GM21390 (cell line): ENCODE results near the gene NAV3.

ENCODE experiments used
- ATAC-seq: cut with Tn5 transposase; IDR thresholded peaks from one replicate; pipeline ENCODE4 v1.9.1; 2021; ENCODE audit not compliant: unreplicated experiment

NAV3 gene

GRCh38 chr12:77924703-77925102 is 94.0 kb downstream of the NAV3 start:
- no peak for ATAC-seq

- peak; percentile 100 for ATAC-seq
Observed at GRCh38 chr12:77925536-77926108, 94.9 kb downstream of the NAV3 start.

DNA sequence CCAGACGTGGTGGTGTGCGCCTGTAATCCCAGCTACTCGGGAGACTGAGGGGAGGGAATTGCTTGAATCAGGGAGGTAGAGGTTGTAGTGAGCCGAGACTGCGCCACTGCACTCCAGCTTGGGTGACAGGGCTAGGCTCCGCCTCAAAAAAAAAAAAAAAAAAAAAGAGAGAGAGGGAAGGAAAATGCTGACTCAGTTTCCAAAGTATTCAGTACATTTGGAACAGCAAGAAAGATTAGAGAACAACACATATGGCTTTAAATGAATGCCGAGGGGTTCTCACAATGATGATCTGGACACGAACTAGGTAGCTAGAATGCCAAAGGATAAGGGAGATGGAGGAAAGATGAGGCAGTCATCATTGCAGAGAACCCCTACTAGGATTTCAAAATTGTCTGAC is 97.4 kb downstream of the NAV3 start:
- no peak for ATAC-seq

- no peak for ATAC-seq
Observed at GRCh38 chr12:77932216-77932615, 101.5 kb downstream of the NAV3 start.

DNA sequence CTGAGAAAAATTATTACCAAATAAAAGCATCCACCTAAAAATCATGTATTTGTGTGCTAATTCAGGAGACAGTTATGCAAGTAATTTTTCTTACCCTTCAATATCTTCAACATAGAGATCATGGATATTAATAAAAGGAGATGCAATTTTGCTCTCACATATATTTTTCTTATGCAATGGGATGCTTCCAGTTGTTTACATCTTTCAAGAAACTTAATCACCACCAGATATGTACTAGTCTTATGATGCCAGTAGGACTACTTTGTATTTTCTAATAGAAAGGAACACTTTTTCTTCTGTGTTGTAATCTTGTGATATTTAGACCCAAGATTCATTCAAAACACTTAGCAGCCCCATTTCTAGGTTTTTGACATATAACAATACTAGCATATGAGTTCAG is 107.6 kb downstream of the NAV3 start:
- no peak for ATAC-seq

GRCh38 chr12:77940011-77940423 is 109.3 kb downstream of the NAV3 start:
- ATAC-seq: no peak

DNA sequence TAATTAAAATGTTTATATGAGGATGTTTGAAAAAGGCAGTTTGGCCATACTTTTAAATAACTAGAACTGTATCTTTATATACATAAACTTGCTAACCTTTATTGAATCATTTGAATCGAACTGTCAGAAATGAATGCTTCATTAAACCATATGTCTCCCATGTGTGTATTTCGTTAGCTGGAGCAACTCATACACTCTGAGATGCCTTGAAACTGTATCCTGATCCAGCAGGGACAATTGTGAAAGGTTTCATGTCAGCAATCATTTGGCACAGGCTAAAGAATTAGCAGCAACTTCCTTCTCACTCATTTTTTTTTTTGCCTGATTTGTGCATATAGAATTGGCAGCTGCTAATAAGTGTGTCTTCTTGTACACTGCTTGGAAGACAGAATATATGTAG is 109.9 kb downstream of the NAV3 start:
- ATAC-seq: no peak

DNA sequence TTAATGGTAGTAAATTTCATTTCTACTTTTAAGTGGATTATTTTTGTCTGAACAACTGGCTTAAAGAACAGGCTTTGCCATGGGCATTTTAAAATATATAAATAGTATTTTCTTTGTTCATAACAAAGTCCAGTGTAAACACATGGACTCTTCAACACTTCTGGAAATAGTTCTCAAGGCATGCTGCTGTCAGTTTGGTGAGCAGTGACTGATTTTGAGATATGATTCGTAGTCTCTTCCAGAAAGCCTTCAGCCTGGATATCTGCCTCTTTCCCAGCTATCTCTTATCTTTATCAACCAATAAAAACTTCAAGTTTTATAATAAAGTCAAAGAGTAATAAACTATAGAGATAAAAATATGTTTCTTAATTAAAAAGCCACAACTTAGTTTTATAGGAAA is 110.7 kb downstream of the NAV3 start:
- ATAC-seq: no peak

- ATAC-seq: no peak
Observed at GRCh38 chr12:77943466-77943865, 112.8 kb downstream of the NAV3 start.

DNA sequence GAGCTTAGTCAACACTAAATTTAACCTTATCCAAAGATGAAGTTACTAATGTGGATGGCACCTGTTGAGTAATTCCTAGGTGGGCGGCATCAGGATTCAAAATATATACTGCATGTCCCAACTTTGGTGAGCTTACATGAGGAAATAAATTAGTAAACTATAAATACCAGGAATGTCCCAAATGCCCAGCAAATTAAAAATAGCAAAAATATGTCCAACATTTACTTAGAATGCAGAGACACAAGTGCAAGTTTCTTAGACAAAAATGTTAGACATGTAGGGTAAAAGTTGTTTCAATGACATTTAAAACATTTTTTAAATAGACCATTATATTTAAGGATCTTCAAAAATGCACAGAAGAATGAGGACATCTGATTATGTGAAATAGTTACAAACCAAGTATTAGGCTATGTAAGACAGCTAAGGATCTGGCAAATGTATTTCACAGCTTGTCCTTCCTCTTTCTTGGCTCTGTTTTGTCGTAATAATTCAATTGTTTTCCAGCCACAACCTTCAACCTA is 115.9 kb downstream of the NAV3 start:
- ATAC-seq: no peak

DNA sequence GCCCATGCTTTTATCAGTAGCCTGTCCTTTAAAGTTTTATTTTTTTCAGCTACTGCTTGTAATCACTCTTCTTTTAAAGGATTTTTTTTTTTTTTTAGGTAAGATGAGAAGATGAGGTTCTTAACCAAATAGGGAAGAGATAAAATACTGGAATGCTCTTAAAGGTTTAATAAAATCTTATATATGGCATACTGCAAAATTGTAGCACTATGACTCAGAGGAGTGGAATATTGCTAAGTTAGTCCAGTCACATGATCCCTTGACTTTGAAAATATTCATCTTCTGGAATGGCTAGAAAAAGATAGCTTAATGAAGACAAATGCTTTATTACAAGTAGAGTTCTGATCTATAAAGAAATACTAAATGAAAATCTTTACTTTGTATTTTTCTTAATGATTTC is 116.6 kb downstream of the NAV3 start:
- ATAC-seq: no peak

DNA sequence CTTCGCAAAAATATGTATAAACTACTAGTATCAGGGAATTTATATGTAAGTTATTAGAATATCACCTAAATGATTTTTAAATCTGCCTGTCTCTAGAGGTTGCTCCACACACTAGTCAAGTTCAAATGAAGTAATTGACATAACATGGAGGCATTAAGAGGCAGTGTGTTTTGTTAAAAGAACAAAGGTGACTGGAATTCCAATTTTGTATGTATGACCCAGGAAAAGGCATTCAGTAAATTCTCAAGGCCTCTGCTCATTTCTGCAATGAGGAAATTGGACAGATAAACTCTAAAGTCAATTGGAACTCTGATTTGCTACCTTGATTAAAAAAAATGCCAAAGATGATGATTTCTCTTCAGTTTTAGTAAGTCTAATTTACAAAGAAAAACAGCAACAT is 117.1 kb downstream of the NAV3 start:
- ATAC-seq: no peak

- no peak for ATAC-seq
Observed at GRCh38 chr12:77949943-77950342, 119.2 kb downstream of the NAV3 start.

- no peak for ATAC-seq
Observed at GRCh38 chr12:77953528-77954205, 123.0 kb downstream of the NAV3 start.

DNA sequence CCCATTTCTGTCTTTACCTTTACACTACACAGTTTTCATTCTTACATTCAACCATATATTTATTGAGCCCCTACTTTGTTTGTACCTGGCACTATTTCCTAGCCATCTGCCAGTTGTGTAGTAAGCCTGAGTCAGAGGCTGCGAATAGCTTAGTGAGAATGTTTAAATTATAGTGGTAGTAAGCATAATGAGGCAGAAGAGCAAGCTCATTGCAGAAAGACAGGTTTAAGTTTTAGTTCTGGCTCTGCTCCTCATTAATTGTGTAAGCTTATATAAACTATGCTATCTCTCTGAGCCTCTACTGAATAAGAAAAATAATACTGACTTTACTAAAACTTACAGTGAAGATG is 123.5 kb downstream of the NAV3 start:
- no peak for ATAC-seq

GRCh38 chr12:77957062-77957461 is 126.4 kb downstream of the NAV3 start:
- ATAC-seq: no peak

- ATAC-seq: no peak
Observed at GRCh38 chr12:77963576-77964178, 133.0 kb downstream of the NAV3 start.

- no peak for ATAC-seq
Observed at GRCh38 chr12:77965790-77966189, 135.1 kb downstream of the NAV3 start.

DNA sequence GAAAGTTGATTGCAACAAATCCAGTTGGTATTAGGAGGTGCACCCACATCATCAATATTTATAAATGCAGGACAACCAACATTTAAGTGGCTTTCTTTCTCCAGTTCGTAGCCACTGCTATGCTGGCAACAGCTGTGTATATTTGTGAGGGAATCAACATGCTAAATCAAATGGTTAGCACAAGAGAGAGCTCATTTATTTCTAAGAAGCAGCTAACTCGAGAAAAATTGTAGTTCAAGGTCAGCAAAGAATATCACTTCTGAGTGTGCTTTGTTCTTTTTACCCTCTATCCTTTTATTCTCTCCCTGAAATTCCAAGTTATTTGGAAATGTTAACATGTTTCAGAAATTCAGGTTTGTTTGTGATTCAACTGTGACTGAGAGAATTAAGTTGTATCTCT is 137.3 kb downstream of the NAV3 start:
- no peak for ATAC-seq

DNA sequence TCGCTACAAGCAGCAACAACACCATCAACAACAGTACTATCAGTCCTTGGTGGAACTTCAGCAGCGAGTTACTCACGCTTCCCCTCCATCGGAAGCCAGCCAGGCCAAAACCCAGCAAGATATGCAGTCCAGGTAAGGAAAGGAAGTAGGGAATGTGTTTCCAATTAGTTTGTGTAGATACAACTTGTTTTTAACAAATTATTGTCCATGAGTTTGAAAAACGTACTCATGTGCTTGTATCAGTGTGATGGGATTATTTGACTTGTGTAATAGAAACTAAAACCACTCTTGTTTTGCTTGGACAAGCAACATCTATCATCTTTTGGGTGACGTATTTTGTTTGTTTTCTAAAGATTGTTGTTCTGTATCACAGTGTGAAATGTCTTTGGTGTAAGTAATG is 137.9 kb downstream of the NAV3 start:
- ATAC-seq: no peak

GRCh38 chr12:77973579-77973978 is 142.9 kb downstream of the NAV3 start:
- ATAC-seq: no peak

- ATAC-seq: no peak
Observed at GRCh38 chr12:77974645-77975044, 144.0 kb downstream of the NAV3 start.
